ENCODE results near the gene ZNF26. TPM values are rescaled to one million over a fixed set of nuclear protein-coding genes. Genes with fewer than 3 reads are reported as not detected.
A peak's percentile ranks its signal among the peaks of the same experiment; 100 is the strongest.

ZNF26 gene
- total RNA-seq, 2 experiments from 2014 or later, result 29.1 to 31.9 TPM

DNA sequence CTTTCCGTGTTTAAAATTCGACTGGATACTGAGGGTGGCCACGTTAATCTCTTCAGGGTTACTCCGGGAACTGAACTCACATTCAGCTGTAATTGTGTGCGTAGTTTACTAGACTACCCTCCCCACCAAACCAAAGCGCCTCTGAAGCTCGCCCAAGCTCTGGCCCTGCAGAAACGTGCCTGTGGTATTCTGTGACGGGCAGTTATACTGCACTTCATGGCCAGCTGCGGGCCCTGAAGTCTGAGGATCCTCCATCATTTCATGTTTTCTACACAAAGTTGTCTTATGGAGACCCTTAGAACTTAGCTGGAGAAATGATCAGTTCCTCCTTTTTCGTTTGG lies 688 bp downstream of the ZNF26 start:
- Mint-ChIP-seq H3K4me1 (ENCODE audit: low read depth) (peaks cover 38% of the 10 kb centered on the region), H3K36me3 (ENCODE audit: low read depth) (peaks cover 60% of the 10 kb centered on the region), H3K27me3 (no peaks in the 10 kb centered on the region), H3K27ac (peak overlapping the region; percentile 96), H3K9me3 (peaks cover 11% of the 10 kb centered on the region), H3K4me3 (peak overlapping the region; percentile 97)
- no peaks in the 10 kb centered on the region for H3K27me3 ChIP-seq (ENCODE audit: control insufficient read depth in 1 of 2, insufficient read depth in 2 of 2, low read length in 2 of 2)
- peaks cover 6% of the 10 kb centered on the region for H3K36me3 ChIP-seq (ENCODE audit: insufficient read depth, low read length)
- DNase-seq (peak in 1 of 14 experiments; percentile 0), ATAC-seq (ENCODE audit: poor library complexity) (no peak)
- CTCF ChIA-PET, result interaction anchor here (3.0 to 3.3 kb wide), 2 partner anchors 93 to 194 kb away, joined by 9 read pairs; partner anchors contain the start of gene ZNF268
- intact Hi-C loops (cut with DNase I, micrococcal nuclease), result loop anchor here (1.0 to 5.0 kb wide), 7 partner anchors 31 to 194 kb away; partner anchors contain the start of genes ZNF140 (in 2 of the 2), ZNF268 (in 2 of the 2), ZNF84 (in 2 of the 2) and ZNF10 (in 1 of the 2)
- H3K27ac ChIP-seq (ENCODE audit: low read depth in 1 of 2, low read length in 2 of 2), result peak overlapping the region; percentile 76 to 84
- H3K9me3 ChIP-seq (ENCODE audit: control insufficient read depth in 1 of 2, insufficient read depth in 1 of 2, low read length in 2 of 2), result peaks cover 22 to 28% of the 10 kb centered on the region in 2 experiments
- TF ChIP-seq, protein P1, sequence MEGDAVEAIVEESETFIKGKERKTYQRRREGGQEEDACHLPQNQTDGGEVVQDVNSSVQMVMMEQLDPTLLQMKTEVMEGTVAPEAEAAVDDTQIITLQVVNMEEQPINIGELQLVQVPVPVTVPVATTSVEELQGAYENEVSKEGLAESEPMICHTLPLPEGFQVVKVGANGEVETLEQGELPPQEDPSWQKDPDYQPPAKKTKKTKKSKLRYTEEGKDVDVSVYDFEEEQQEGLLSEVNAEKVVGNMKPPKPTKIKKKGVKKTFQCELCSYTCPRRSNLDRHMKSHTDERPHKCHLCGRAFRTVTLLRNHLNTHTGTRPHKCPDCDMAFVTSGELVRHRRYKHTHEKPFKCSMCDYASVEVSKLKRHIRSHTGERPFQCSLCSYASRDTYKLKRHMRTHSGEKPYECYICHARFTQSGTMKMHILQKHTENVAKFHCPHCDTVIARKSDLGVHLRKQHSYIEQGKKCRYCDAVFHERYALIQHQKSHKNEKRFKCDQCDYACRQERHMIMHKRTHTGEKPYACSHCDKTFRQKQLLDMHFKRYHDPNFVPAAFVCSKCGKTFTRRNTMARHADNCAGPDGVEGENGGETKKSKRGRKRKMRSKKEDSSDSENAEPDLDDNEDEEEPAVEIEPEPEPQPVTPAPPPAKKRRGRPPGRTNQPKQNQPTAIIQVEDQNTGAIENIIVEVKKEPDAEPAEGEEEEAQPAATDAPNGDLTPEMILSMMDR (IDR thresholded peaks at IDR 0.05), result no peak
- POLR2A ChIA-PET, result interaction anchor here (0.5 to 3.4 kb wide), 13 partner anchors 17 to 216 kb away, joined by 3 to 36 read pairs (median 5); partner anchors contain the start of genes CHFR, ZNF10, ZNF140 and ZNF268
- peak overlapping the region; percentile 85 for H3K4me3 ChIP-seq (ENCODE audit: low read length)
- H3K4me1 ChIP-seq (ENCODE audit: insufficient read depth, low read length), result peaks cover 29% of the 10 kb centered on the region

DNA sequence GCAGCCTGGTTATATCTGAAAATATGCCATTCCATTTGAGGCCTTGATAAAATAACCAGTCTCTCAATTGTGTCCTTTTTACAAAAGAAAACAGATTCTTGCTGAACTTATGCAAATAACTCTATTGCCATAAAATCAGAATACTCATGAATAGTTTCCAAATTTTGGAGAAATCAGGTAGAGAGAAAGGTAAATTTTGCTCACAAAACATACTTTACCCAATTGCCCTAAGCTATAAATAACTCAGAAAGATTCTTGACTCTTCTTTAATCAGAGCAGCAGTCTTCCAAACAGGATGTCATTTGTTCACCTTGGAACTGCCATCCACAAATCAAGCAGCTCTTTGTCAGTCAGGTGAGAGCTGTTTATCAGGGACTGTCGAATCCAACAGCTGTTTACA lies 12.6 kb downstream of the ZNF26 start:
- POLR2A ChIA-PET, result interaction anchor here (1.0 kb wide), 1 partner anchor 11 kb away, joined by 4 read pairs; no protein-coding TSS in a partner anchor
- intact Hi-C loops (cut with DNase I, micrococcal nuclease), result no loop called here
- no peak for DNase-seq
- Mint-ChIP-seq H3K9me3 (peaks cover 22% of the 10 kb centered on the region), H3K36me3 (ENCODE audit: low read depth) (peaks cover 98% of the 10 kb centered on the region), H3K27ac (no peak overlapping the region), H3K4me3 (no peak overlapping the region), H3K4me1 (ENCODE audit: low read depth) (peaks cover 12% of the 10 kb centered on the region), H3K27me3 (no peaks in the 10 kb centered on the region)
- ATAC-seq (ENCODE audit: poor library complexity), result no peak
- no peaks in the 10 kb centered on the region for H3K27me3 ChIP-seq (ENCODE audit: control insufficient read depth in 1 of 2, insufficient read depth in 2 of 2, low read length in 2 of 2)
- H3K4me3 ChIP-seq (ENCODE audit: low read length), result no peak overlapping the region
- no peaks in the 10 kb centered on the region for H3K4me1 ChIP-seq (ENCODE audit: insufficient read depth, low read length)
- CTCF ChIA-PET, result no interaction called here
- TF ChIP-seq, protein P1 (IDR thresholded peaks at IDR 0.05), result no peak
- peaks cover 70 to 95% of the 10 kb centered on the region in 2 experiments for H3K9me3 ChIP-seq (ENCODE audit: control insufficient read depth in 1 of 2, insufficient read depth in 1 of 2, low read length in 2 of 2)
- H3K27ac ChIP-seq (ENCODE audit: low read depth in 1 of 2, low read length in 2 of 2), result no peak overlapping the region
- peaks cover 32% of the 10 kb centered on the region for H3K36me3 ChIP-seq (ENCODE audit: insufficient read depth, low read length)

DNA sequence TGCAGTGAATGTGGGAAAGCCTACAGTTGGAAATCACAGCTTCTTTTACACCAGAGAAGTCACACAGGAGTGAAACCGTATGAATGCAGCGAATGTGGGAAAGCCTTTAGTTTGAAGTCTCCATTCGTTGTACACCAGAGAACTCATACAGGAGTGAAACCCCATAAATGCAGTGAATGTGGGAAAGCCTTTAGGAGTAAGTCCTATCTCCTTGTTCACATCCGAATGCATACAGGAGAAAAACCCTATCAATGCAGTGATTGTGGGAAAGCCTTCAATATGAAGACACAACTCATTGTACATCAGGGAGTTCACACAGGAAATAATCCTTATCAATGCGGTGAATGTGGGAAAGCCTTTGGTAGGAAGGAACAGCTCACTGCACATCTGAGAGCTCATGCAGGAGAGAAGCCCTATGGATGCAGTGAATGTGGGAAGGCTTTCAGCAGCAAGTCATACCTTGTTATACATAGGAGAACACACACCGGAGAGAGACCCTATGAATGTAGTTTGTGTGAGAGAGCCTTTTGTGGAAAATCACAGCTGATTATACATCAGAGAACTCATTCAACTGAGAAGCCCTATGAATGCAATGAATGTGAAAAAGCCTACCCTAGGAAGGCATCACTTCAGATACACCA lies 24.6 kb downstream of the ZNF26 start:
- TF ChIP-seq, protein P1 (IDR thresholded peaks at IDR 0.05), result no peak
- Histone ChIP-seq H3K27ac (ENCODE audit: low read depth in 1 of 2, low read length in 2 of 2) (no peak overlapping the region), H3K4me1 (ENCODE audit: insufficient read depth, low read length) (no peaks in the 10 kb centered on the region), H3K36me3 (ENCODE audit: insufficient read depth, low read length) (peaks cover 77% of the 10 kb centered on the region), H3K27me3 (ENCODE audit: control insufficient read depth in 1 of 2, insufficient read depth in 2 of 2, low read length in 2 of 2) (no peaks in the 10 kb centered on the region), H3K9me3 (ENCODE audit: control insufficient read depth in 1 of 2, insufficient read depth in 1 of 2, low read length in 2 of 2) (peaks cover 52 to 100% of the 10 kb centered on the region in 2 experiments), H3K4me3 (ENCODE audit: low read length) (no peak overlapping the region)
- H3K4me1 Mint-ChIP-seq (ENCODE audit: low read depth), result no peaks in the 10 kb centered on the region
- ATAC-seq (ENCODE audit: poor library complexity) (no peak), DNase-seq (no peak)
- no peak overlapping the region for H3K27ac Mint-ChIP-seq
- CTCF ChIA-PET, result no interaction called here
- no peak overlapping the region for H3K4me3 Mint-ChIP-seq
- peaks cover 20% of the 10 kb centered on the region for H3K9me3 Mint-ChIP-seq
- peaks cover 96% of the 10 kb centered on the region for H3K36me3 Mint-ChIP-seq (ENCODE audit: low read depth)
- no peaks in the 10 kb centered on the region for H3K27me3 Mint-ChIP-seq
- POLR2A ChIA-PET, result interaction anchor here (0.9 to 1.0 kb wide), 2 partner anchors 12 to 27 kb away, joined by 3 to 4 read pairs; partner anchors contain the start of gene ZNF84
- intact Hi-C loops (cut with DNase I, micrococcal nuclease), result no loop called here

Measured in CD4-positive, alpha-beta T cell (primary cell).